Neural cell (in vitro differentiated cells): ENCODE measurements around the gene KCNQ1OT1. TPM values are rescaled to one million over a fixed set of nuclear protein-coding genes. Genes with fewer than 3 reads are reported as not detected.

Source experiments
- H2AFZ ChIP-seq: fragments of 200-600, 300-800 bp; sonication (generic), shearing (Covaris generic); 2 replicates; pipeline ENCODE4 v1.6.0; 2014; ENCODE audit warnings: low read depth, mild to moderate bottlenecking, antibody characterized with exemption, low read length, moderate library complexity
- H3F3A ChIP-seq: fragments of 200-600 bp; shearing (Covaris generic); 2 replicates; pipeline ENCODE4 v1.6.1; 2016; ENCODE audit warnings: mild to moderate bottlenecking, moderate library complexity, mixed read lengths, antibody characterized with exemption, low read length; ENCODE audit not compliant: insufficient read depth, poor library complexity, severe bottlenecking
- H3K27ac ChIP-seq: fragments of 200-600, 300-800 bp; sonication (generic), shearing (Covaris generic); 2 replicates; pipeline ENCODE4 v1.5.1; 2014; ENCODE audit warnings: mild to moderate bottlenecking, low read length, moderate library complexity
- H3K27me3 ChIP-seq: fragments of 300-800, 200-600 bp; sonication (generic), shearing (Covaris generic); 2 replicates; pipeline ENCODE4 v1.6.0; 2014; ENCODE audit warnings: mild to moderate bottlenecking, low read depth, low read length, moderate library complexity; ENCODE audit not compliant: insufficient read depth
- H3K36me3 ChIP-seq: fragments of 300-800, 200-600 bp; sonication (generic), shearing (Covaris generic); 2 replicates; pipeline ENCODE4 v1.5.1; 2014; ENCODE audit warnings: mild to moderate bottlenecking, antibody characterized with exemption, low read length, moderate library complexity; ENCODE audit not compliant: insufficient read depth
- H3K4me2 ChIP-seq: fragments of 300-800, 200-600 bp; sonication (generic), shearing (Covaris generic); 2 replicates; pipeline ENCODE4 v1.6.0; 2014; ENCODE audit warnings: mild to moderate bottlenecking, low read length
- H3K4me3 ChIP-seq: fragments of 300-800, 200-600 bp; sonication (generic), shearing (Covaris generic); 2 replicates; pipeline ENCODE4 v1.5.1; 2014; ENCODE audit warnings: mild to moderate bottlenecking, low read length, moderate library complexity
- H3K79me2 ChIP-seq: fragments of 200-600 bp; shearing (Covaris generic); replicated peaks from 2 replicates; pipeline ENCODE4 v1.6.0; 2014; ENCODE audit warnings: mild to moderate bottlenecking, low read length, moderate library complexity; ENCODE audit not compliant: insufficient read depth
- H3K9ac ChIP-seq: fragments of 300-800, 200-600 bp; sonication (generic), shearing (Covaris generic); 2 replicates; pipeline ENCODE4 v1.6.1; 2016; ENCODE audit warnings: mild to moderate bottlenecking, low read length, mixed read lengths
- H3K9me2 ChIP-seq: fragments of 200-600 bp; shearing (Covaris generic); 2 replicates; pipeline ENCODE4 v1.6.1; 2016; ENCODE audit warnings: mild to moderate bottlenecking, low read length, mixed read lengths; ENCODE audit not compliant: insufficient read depth
- H3K9me3 ChIP-seq: fragments of 200-600, 300-800 bp; sonication (generic), shearing (Covaris generic); 2 replicates; pipeline ENCODE4 v1.6.1; 2016; ENCODE audit warnings: mild to moderate bottlenecking, mixed run types, low read length, moderate library complexity, mixed read lengths
- H4K20me1 ChIP-seq: fragments of 200-600 bp; shearing (Covaris generic); 2 replicates; pipeline ENCODE4 v1.6.1; 2016; ENCODE audit warnings: mild to moderate bottlenecking, mixed run types; ENCODE audit not compliant: insufficient read depth
- EP300 ChIP-seq: fragments of 450-650 bp; conservative IDR thresholded peaks from 2 replicates; pipeline ENCODE4 v1.6.1; 2014; ENCODE audit warnings: antibody characterized with exemption, mild to moderate bottlenecking, moderate library complexity; ENCODE audit not compliant: poor library complexity, severe bottlenecking
- EZH2 ChIP-seq: fragments of 200-600, 300-800 bp; shearing (Covaris generic), sonication (generic); IDR thresholded peaks from 2 replicates; pipeline ENCODE4 v1.6.1; 2014; ENCODE audit warnings: antibody characterized with exemption, low read length, borderline replicate concordance, mild to moderate bottlenecking; ENCODE audit not compliant: insufficient read depth, poor library complexity, severe bottlenecking
- MXI1 ChIP-seq: fragments of 450-650 bp; conservative IDR thresholded peaks from 2 replicates; pipeline ENCODE4 v1.6.1; 2014; ENCODE audit warnings: antibody characterized with exemption, mild to moderate bottlenecking; ENCODE audit not compliant: poor library complexity, severe bottlenecking
- POLR2AphosphoS5 ChIP-seq: IDR thresholded peaks from 2 replicates; pipeline ENCODE4 v1.6.1; 2012
- RAD21 ChIP-seq: fragments of 450-650 bp; conservative IDR thresholded peaks from 2 replicates; pipeline ENCODE4 v1.6.1; 2014; ENCODE audit warnings: antibody characterized with exemption, mild to moderate bottlenecking, moderate library complexity
- SMC3 ChIP-seq: fragments of 450-650 bp; conservative IDR thresholded peaks from 2 replicates; pipeline ENCODE4 v1.6.1; 2014; ENCODE audit warnings: antibody characterized with exemption, mild to moderate bottlenecking, moderate library complexity; ENCODE audit not compliant: poor library complexity
- TAF1 ChIP-seq: IDR thresholded peaks from 2 replicates; pipeline ENCODE4 v1.6.1; 2012; ENCODE audit warnings: low read depth
- polyA plus RNA-seq: library from polyadenylated mRNA; depleted of rRNA; stranded (reverse); fragments of >200 nt; gene quantifications from 2 replicates; pipeline ENCODE4 v1.2.3, GENCODE V29; 2014
- TF ChIP-seq, protein P1 (sequence below): IDR thresholded peaks from 2 replicates; pipeline ENCODE4 v1.6.1; 2012; ENCODE audit warnings: borderline replicate concordance
- TF ChIP-seq, protein P2 (sequence below): fragments of 450-650 bp; IDR thresholded peaks from 2 replicates; pipeline ENCODE4 v1.5.1; 2014; ENCODE audit warnings: antibody characterized with exemption, mild to moderate bottlenecking, moderate library complexity; ENCODE audit not compliant: poor library complexity, severe bottlenecking

Gene KCNQ1OT1
- polyA plus RNA-seq, 1 donor from 2014 or later = 0.12 TPM

GRCh38 chr11:2746401-2747247, 46.8 kb upstream of the KCNQ1OT1 start:
- Histone ChIP-seq H3K27ac (no peak overlapping the region), H3K9me3 (no peaks in the 10 kb centered on the region), H3K9me2 (no peaks in the 10 kb centered on the region), H3K79me2 (no peaks in the 10 kb centered on the region), H3K36me3 (no peaks in the 10 kb centered on the region), H3K4me3 (no peak overlapping the region), H3K27me3 (no peaks in the 10 kb centered on the region), H4K20me1 (no peaks in the 10 kb centered on the region), H2AFZ (no peak overlapping the region), H3K4me2 (no peak overlapping the region), H3F3A (no peaks in the 10 kb centered on the region), H3K9ac (no peak overlapping the region)
- no peak for TF ChIP-seq MXI1
- no peak for TF ChIP-seq SMC3
- TF ChIP-seq POLR2AphosphoS5 = no peak
- TF ChIP-seq EZH2 = no peak
- no peak for TF ChIP-seq EP300
- TF ChIP-seq, protein P1, sequence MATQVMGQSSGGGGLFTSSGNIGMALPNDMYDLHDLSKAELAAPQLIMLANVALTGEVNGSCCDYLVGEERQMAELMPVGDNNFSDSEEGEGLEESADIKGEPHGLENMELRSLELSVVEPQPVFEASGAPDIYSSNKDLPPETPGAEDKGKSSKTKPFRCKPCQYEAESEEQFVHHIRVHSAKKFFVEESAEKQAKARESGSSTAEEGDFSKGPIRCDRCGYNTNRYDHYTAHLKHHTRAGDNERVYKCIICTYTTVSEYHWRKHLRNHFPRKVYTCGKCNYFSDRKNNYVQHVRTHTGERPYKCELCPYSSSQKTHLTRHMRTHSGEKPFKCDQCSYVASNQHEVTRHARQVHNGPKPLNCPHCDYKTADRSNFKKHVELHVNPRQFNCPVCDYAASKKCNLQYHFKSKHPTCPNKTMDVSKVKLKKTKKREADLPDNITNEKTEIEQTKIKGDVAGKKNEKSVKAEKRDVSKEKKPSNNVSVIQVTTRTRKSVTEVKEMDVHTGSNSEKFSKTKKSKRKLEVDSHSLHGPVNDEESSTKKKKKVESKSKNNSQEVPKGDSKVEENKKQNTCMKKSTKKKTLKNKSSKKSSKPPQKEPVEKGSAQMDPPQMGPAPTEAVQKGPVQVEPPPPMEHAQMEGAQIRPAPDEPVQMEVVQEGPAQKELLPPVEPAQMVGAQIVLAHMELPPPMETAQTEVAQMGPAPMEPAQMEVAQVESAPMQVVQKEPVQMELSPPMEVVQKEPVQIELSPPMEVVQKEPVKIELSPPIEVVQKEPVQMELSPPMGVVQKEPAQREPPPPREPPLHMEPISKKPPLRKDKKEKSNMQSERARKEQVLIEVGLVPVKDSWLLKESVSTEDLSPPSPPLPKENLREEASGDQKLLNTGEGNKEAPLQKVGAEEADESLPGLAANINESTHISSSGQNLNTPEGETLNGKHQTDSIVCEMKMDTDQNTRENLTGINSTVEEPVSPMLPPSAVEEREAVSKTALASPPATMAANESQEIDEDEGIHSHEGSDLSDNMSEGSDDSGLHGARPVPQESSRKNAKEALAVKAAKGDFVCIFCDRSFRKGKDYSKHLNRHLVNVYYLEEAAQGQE = no peak
- TF ChIP-seq, protein P2, sequence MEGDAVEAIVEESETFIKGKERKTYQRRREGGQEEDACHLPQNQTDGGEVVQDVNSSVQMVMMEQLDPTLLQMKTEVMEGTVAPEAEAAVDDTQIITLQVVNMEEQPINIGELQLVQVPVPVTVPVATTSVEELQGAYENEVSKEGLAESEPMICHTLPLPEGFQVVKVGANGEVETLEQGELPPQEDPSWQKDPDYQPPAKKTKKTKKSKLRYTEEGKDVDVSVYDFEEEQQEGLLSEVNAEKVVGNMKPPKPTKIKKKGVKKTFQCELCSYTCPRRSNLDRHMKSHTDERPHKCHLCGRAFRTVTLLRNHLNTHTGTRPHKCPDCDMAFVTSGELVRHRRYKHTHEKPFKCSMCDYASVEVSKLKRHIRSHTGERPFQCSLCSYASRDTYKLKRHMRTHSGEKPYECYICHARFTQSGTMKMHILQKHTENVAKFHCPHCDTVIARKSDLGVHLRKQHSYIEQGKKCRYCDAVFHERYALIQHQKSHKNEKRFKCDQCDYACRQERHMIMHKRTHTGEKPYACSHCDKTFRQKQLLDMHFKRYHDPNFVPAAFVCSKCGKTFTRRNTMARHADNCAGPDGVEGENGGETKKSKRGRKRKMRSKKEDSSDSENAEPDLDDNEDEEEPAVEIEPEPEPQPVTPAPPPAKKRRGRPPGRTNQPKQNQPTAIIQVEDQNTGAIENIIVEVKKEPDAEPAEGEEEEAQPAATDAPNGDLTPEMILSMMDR = no peak
- no peak for TF ChIP-seq TAF1
- no peak for TF ChIP-seq RAD21

- no peaks in the 10 kb centered on the region for H4K20me1 ChIP-seq
- no peaks in the 10 kb centered on the region for H3K9me2 ChIP-seq
- no peaks in the 10 kb centered on the region for H3F3A ChIP-seq
- no peak overlapping the region for H3K9ac ChIP-seq
- no peak overlapping the region for H3K4me2 ChIP-seq
- H3K27ac ChIP-seq = no peak overlapping the region
- H3K27me3 ChIP-seq = no peaks in the 10 kb centered on the region
- no peaks in the 10 kb centered on the region for H3K79me2 ChIP-seq
- no peaks in the 10 kb centered on the region for H3K9me3 ChIP-seq
- H3K36me3 ChIP-seq = no peaks in the 10 kb centered on the region
- TF ChIP-seq POLR2AphosphoS5 (no peak), TAF1 (no peak), RAD21 (no peak), EP300 (no peak), EZH2 (no peak), SMC3 (no peak), MXI1 (no peak)
- TF ChIP-seq, protein P1 = no peak
- TF ChIP-seq, protein P2 = no peak
- H3K4me3 ChIP-seq = no peak overlapping the region
- no peak overlapping the region for H2AFZ ChIP-seq
These were observed 45.7 kb upstream of the KCNQ1OT1 start for GRCh38 chr11:2745511-2745910.
